ENCODE data around the gene RAD51B.

DNA sequence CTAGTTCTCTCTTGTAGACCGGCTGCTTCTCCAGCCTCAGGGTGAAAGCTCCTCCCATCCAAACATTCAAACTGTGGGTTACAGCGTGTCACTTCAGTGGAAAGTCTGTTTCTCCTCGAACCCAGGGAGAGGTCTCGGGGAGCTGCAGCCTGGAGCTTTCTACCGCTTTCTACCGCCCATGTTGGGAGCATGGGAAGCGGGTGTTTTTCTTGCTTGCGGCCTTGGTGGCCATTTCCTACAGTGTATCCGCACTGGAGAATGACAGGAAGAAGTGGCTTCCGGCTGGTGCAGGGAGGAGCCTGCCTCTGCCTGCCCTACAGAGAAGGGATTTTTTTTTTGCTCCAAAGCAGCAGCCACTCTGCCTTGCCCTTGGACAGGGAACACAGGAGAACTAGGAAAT, 952.1 kb downstream of the RAD51B start:
- TF ChIP-seq, protein P1, sequence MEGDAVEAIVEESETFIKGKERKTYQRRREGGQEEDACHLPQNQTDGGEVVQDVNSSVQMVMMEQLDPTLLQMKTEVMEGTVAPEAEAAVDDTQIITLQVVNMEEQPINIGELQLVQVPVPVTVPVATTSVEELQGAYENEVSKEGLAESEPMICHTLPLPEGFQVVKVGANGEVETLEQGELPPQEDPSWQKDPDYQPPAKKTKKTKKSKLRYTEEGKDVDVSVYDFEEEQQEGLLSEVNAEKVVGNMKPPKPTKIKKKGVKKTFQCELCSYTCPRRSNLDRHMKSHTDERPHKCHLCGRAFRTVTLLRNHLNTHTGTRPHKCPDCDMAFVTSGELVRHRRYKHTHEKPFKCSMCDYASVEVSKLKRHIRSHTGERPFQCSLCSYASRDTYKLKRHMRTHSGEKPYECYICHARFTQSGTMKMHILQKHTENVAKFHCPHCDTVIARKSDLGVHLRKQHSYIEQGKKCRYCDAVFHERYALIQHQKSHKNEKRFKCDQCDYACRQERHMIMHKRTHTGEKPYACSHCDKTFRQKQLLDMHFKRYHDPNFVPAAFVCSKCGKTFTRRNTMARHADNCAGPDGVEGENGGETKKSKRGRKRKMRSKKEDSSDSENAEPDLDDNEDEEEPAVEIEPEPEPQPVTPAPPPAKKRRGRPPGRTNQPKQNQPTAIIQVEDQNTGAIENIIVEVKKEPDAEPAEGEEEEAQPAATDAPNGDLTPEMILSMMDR (IDR thresholded peaks at IDR 0.05): no peak
- TF ChIP-seq POLR2A (IDR thresholded peaks at IDR 0.05): no peak

Data from thyroid gland (tissue), 4 donors.